Right lobe of liver (tissue), 6 donors: ENCODE results near the gene PDCL2. TPM values are rescaled to one million over a fixed set of nuclear protein-coding genes. Genes with fewer than 3 reads are reported as not detected.
"Not testable (repeated sequence)": the region's sequence is repeated elsewhere in the genome, so short reads cannot be mapped to it uniquely, and the experiment has no call there.

ENCODE experiments used
- ATAC-seq, 4 donors: fragments of 200-7000 bp; cut with Tn5 transposase; one replicate each; pipeline ENCODE4 v1.9.1; 2020; ENCODE audit warnings: mild to moderate bottlenecking in 4 of 4, moderate library complexity in 4 of 4
- DNase-seq, 3 donors: peaks; one replicate each; pipeline ENCODE4 v3.0.0-alpha.2; 2020
- H3K27ac ChIP-seq, 3 donors: fragments of 200-600 bp; one replicate each; pipeline ENCODE4 v1.8.0; 2022
- H3K27me3 ChIP-seq, 2 donors: fragments of 200-600 bp; one replicate each; pipeline ENCODE4 v1.8.0; 2022
- H3K36me3 ChIP-seq, 4 donors: fragments of 200-600 bp; sonication (generic) in 1 of 4; one replicate each; pipeline versions ENCODE4 v1.5.1 to v1.8.0; 2017 to 2022; ENCODE audit warnings: control low read depth in 1 of 4
- H3K4me1 ChIP-seq, 4 donors: fragments of 200-600 bp; sonication (generic) in 1 of 4; one replicate each; pipeline versions ENCODE4 v1.5.1 to v1.8.0; 2017 to 2022; ENCODE audit warnings: control low read depth in 1 of 4
- H3K4me3 ChIP-seq, 3 donors: fragments of 200-600 bp; one replicate each; pipeline ENCODE4 v1.8.0; 2022
- H3K9me3 ChIP-seq, 4 donors: fragments of 200-600 bp; sonication (generic) in 1 of 4; one replicate each; pipeline versions ENCODE4 v1.5.1 to v1.8.0; 2017 to 2022; ENCODE audit warnings: control low read depth in 1 of 4
- CTCF ChIP-seq, 4 donors: fragments of 200-600 bp in 3 of 4; fragments of 450-650 bp in 1 of 4; IDR thresholded peaks; one replicate each; pipeline versions ENCODE4 v1.5.1 to v1.8.0; 2016 to 2022; ENCODE audit warnings: antibody characterized with exemption in 4 of 4, mild to moderate bottlenecking in 2 of 4
- POLR2A ChIP-seq: fragments of 450-650 bp; IDR thresholded peaks from one replicate; pipeline ENCODE4 v1.6.1; 2017; ENCODE audit warnings: antibody characterized with exemption, mild to moderate bottlenecking
- WGBS: methylation state at CpG from one replicate; pipeline ENCODE4 v1.1.6; 2018; ENCODE audit warnings: low coverage, low lambda C conversion rate; ENCODE audit not compliant: insufficient coverage; ENCODE audit errors: missing lambda C conversion rate; 5-methylcytosine and 5-hydroxymethylcytosine counted together
- intact Hi-C, 2 donors: fragments of 100-400 bp; cut with DNase I; formaldehyde crosslinking; loops; one replicate each; pipeline versions ENCODE4 v1.11.2 to v1.14.1; 2022
- total RNA-seq, 6 experiments: library from RNA; depleted of rRNA in 2 of 6; stranded (reverse); fragments of >200 nt in 2 of 6; fragmentation: NEBNext Ultra II Directional in 3 of 6; extraction: Animal tissue kit (Norgen Biotek cat#: 25700) in 3 of 6; gene quantifications; one replicate each; pipeline versions ENCODE4 v1.1.0 to v1.2.4, GENCODE V29; 2016 to 2023
- donor health status: DM: no; HTN: yes; CAD: no.
- donor health status: DM: no; HTN: no; CAD: no.
- donor health status: DM: no; HTN: no; CAD: no.
- donor health status: DM: no; HTN: yes; CAD: no.
- donor health status: DM: no; HTN: yes; CAD: no.

The PDCL2 gene
- total RNA-seq, 6 experiments from 2014 or later, result not detected

- Histone ChIP-seq H3K27ac (no peak overlapping the region), H3K4me1 (no peaks in the 10 kb centered on the region), H3K36me3 (no peaks in the 10 kb centered on the region), H3K27me3 (no peaks in the 10 kb centered on the region), H3K4me3 (no peak overlapping the region), H3K9me3 (no peaks in the 10 kb centered on the region)
- whole genome bisulfite sequencing, result 51% methylated on average over 10 of the region's 10 CpGs
- DNase-seq (peak in 1 of 3 donors; percentile 48), ATAC-seq (peak; percentile 35 to 90 (median 79))
- TF ChIP-seq CTCF (IDR thresholded peaks at IDR 0.05), result no peak
- TF ChIP-seq POLR2A, result no peak
- intact Hi-C loops, result no loop called here
Measured at GRCh38 chr4:55553441-55554201, 38.4 kb downstream of the PDCL2 start.

GRCh38 chr4:55551964-55552363 is 40.1 kb downstream of the PDCL2 start:
- intact Hi-C loops, result not testable (repeated sequence)
- WGBS, result 70% methylated on average over 4 of the region's 6 CpGs

GRCh38 chr4:55549888-55550287 is 42.2 kb downstream of the PDCL2 start:
- Histone ChIP-seq H3K27me3 (no peaks in the 10 kb centered on the region), H3K27ac (no peak overlapping the region), H3K36me3 (no peaks in the 10 kb centered on the region), H3K4me3 (no peak overlapping the region), H3K4me1 (peaks cover 0 to 7% (median 3%) of the 10 kb centered on the region in 4 donors), H3K9me3 (no peaks in the 10 kb centered on the region)
- DNase-seq (no peak), ATAC-seq (no peak)
- TF ChIP-seq POLR2A (no peak), CTCF (IDR thresholded peaks at IDR 0.05) (no peak)
- intact Hi-C loops, result no loop called here
- WGBS, result 64% methylated on average over 2 of the region's 2 CpGs

More at GRCh38 chr4:55551964-55552363, 40.1 kb downstream of the PDCL2 start:
- H3K4me1 ChIP-seq, H3K27me3 ChIP-seq, H3K36me3 ChIP-seq, DNase-seq, H3K27ac ChIP-seq, H3K4me3 ChIP-seq, ATAC-seq, H3K9me3 ChIP-seq: not testable (repeated sequence)

GRCh38 chr4:55547918-55548317 is 44.1 kb downstream of the PDCL2 start:
- no peak overlapping the region for H3K4me3 ChIP-seq
- TF ChIP-seq POLR2A (no peak), CTCF (IDR thresholded peaks at IDR 0.05) (no peak)
- H3K27me3 ChIP-seq, result no peaks in the 10 kb centered on the region
- ATAC-seq, result no peak
- peaks cover 0 to 14% (median 3%) of the 10 kb centered on the region in 4 donors for H3K4me1 ChIP-seq
- no peaks in the 10 kb centered on the region for H3K36me3 ChIP-seq
- no peak for DNase-seq
- 41% methylated on average over 4 of the region's 4 CpGs for WGBS
- peak overlapping the region in 2 of 3 donors; percentile 98 to 99 for H3K27ac ChIP-seq
- intact Hi-C loops, result no loop called here
- H3K9me3 ChIP-seq, result no peaks in the 10 kb centered on the region

- TF ChIP-seq CTCF (IDR thresholded peaks at IDR 0.05) (no peak), POLR2A (no peak)
- intact Hi-C loops, result no loop called here
- no peak for DNase-seq
- Histone ChIP-seq H3K27me3 (no peaks in the 10 kb centered on the region), H3K27ac (peak overlapping the region; percentile 97 to 99 (median 98)), H3K36me3 (no peaks in the 10 kb centered on the region), H3K4me3 (peak overlapping the region; percentile 88 to 95 (median 93)), H3K4me1 (peaks cover 0 to 14% (median 3%) of the 10 kb centered on the region in 4 donors), H3K9me3 (no peaks in the 10 kb centered on the region)
- WGBS, result 1% methylated on average over 10 of the region's 10 CpGs
- no peak for ATAC-seq
Measured at GRCh38 chr4:55547466-55547770, 44.6 kb downstream of the PDCL2 start.
